Left renal pelvis (tissue), 4 donors: ENCODE results near the gene ZNF322. TPM values are rescaled to one million over a fixed set of nuclear protein-coding genes. Genes with fewer than 3 reads are reported as not detected.

Experiments
- DNase-seq, 4 donors: peaks; one replicate each; pipeline ENCODE4 v3.0.0-alpha.2; 2013; ENCODE audit warnings: low read depth in 4 of 4, low spot score in 3 of 4
- polyA plus RNA-seq, 4 donors: library from polyadenylated mRNA; unstranded; fragments of 120-200 nt; gene quantifications; one replicate each; pipeline ENCODE4 v1.2.1, GENCODE V29; 2013; ENCODE audit not compliant: insufficient read length in 4 of 4

Gene ZNF322
- polyA plus RNA-seq, 4 donors: 37.1 to 50.8 (median 40.4) TPM

- DNase-seq: no peak
These were observed 66.0 kb downstream of the ZNF322 start for GRCh38 chr6:26593278-26594130.

GRCh38 chr6:26592649-26593048 lies 66.9 kb downstream of the ZNF322 start:
- no peak for DNase-seq

- no peak for DNase-seq
These were observed 70.6 kb downstream of the ZNF322 start for GRCh38 chr6:26588965-26589364.

Other genes with a start within 250 kb of the ZNF322 start
- 10 to 100 TPM; 16.4 to 49.2 (median 17.7) TPM for gene BTN3A3, start 219.2 kb downstream of the ZNF322 start, polyA plus RNA-seq
- 10 to 100 TPM; 28.5 to 33.6 (median 31.9) TPM for gene BTN2A1, start 201.8 kb downstream of the ZNF322 start, polyA plus RNA-seq
- under 1 TPM; 0.15 to 0.29 (median 0.24) TPM for gene BTN1A1, start 159.4 kb downstream of the ZNF322 start, polyA plus RNA-seq
- gene HMGN4, start 121.4 kb downstream of the ZNF322 start, polyA plus RNA-seq: 10 to 100 TPM; 77.8 to 91.6 (median 84.0) TPM
- 10 to 100 TPM; 13.2 to 16.2 (median 15.0) TPM for gene ABT1, start 62.8 kb downstream of the ZNF322 start, polyA plus RNA-seq